ENCODE results near the gene TOM1L2. TPM values are rescaled to one million over a fixed set of nuclear protein-coding genes. Genes with fewer than 3 reads are reported as not detected.

TOM1L2 gene
- total RNA-seq, 1 experiment from 2014 or later: 35.5 TPM

DNA sequence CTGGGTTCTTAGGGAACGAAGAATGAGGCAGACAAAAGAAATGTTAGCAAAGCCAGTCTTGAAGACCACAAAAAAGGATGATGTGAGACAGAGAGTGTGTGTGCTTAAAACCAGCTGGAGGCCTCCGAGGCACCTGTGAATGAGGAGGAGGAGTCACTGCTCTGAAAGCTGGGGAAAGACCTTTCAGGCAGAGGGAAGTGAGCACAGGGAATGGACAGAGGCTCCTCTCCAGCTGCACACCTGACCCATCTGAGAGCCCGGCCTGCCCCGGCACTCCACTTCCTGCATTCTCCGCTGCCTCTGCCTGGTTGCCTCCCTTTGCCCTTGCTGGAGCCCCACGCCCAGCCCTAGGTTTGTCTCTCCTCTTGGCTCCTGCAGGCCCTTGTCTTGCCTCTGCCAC, 80.2 kb downstream of the TOM1L2 start:
- CTCF ChIA-PET: interaction anchor here (1.0 to 5.5 kb wide), 4 partner anchors 27 to 142 kb away, joined by 3 to 92 read pairs (median 11); no protein-coding TSS in a partner anchor
- peaks cover 5% of the 10 kb centered on the region for H3K4me1 Mint-ChIP-seq (ENCODE audit: low read depth, unreplicated experiment)
- H3K36me3 ChIP-seq (ENCODE audit: control insufficient read depth, insufficient read depth, low read length): peaks cover 1% of the 10 kb centered on the region; the same call in 1 of the 2 replicates
- H3K4me3 Mint-ChIP-seq (ENCODE audit: unreplicated experiment): no peak overlapping the region
- peaks cover 13% of the 10 kb centered on the region for H3K36me3 Mint-ChIP-seq (ENCODE audit: insufficient read depth, unreplicated experiment)
- peaks cover 9% of the 10 kb centered on the region; the same call in 1 of the 2 replicates for H3K4me1 ChIP-seq
- intact Hi-C loops (cut with micrococcal nuclease; ENCODE audit: unreplicated experiment): no loop called here
- no peaks in the 10 kb centered on the region for H3K9me3 ChIP-seq
- no peaks in the 10 kb centered on the region for H3K27me3 Mint-ChIP-seq (ENCODE audit: insufficient read depth, unreplicated experiment)
- no peaks in the 10 kb centered on the region for H3K27me3 ChIP-seq (replicated peaks; ENCODE audit: control insufficient read depth, insufficient read depth, low read length)
- POLR2A ChIA-PET: no interaction called here
- H3K27ac Mint-ChIP-seq (ENCODE audit: unreplicated experiment): peak overlapping the region; percentile 9
- no peak for DNase-seq
- H3K9me3 Mint-ChIP-seq (ENCODE audit: unreplicated experiment): no peaks in the 10 kb centered on the region
- BruUV-seq (replicated peaks): no TSS peak
- H3K4me3 ChIP-seq (ENCODE audit: low read depth, low read length): no peak overlapping the region
- no peak for TF ChIP-seq CTCF (IDR thresholded peaks at IDR 0.05; ENCODE audit: insufficient read depth in 1 of 2, low read depth in 1 of 2, low read length in 1 of 2, severe bottlenecking in 1 of 2, unreplicated experiment in 1 of 2)

- peak; percentile 78 to 81 for DNase-seq
- H3K36me3 ChIP-seq (ENCODE audit: control insufficient read depth, insufficient read depth, low read length): peaks cover 1% of the 10 kb centered on the region; the same call in 1 of the 2 replicates
- POLR2A ChIA-PET: interaction anchor here (1.2 kb wide), 1 partner anchor 28 kb away, joined by 9 read pairs; no protein-coding TSS in a partner anchor
These were observed 81.1 kb downstream of the TOM1L2 start for GRCh38 chr17:17890773-17891759.

More at GRCh38 chr17:17890773-17891759, 81.1 kb downstream of the TOM1L2 start:
- no peak overlapping the region for H3K27ac Mint-ChIP-seq (ENCODE audit: unreplicated experiment)
- peaks cover 5% of the 10 kb centered on the region for H3K4me1 Mint-ChIP-seq (ENCODE audit: low read depth, unreplicated experiment)
- no peaks in the 10 kb centered on the region; the same call in 1 of the 2 replicates for H3K4me1 ChIP-seq
- no peak overlapping the region for H3K4me3 ChIP-seq (ENCODE audit: low read depth, low read length)
- H3K36me3 Mint-ChIP-seq (ENCODE audit: insufficient read depth, unreplicated experiment): peaks cover 13% of the 10 kb centered on the region
- BruUV-seq (replicated peaks): no TSS peak
- CTCF ChIA-PET: interaction anchor here (0.9 to 5.5 kb wide), 9 partner anchors 23 to 145 kb away, joined by 3 to 92 read pairs (median 6); partner anchors contain the start of genes DRC3 and TOM1L2
- H3K9me3 Mint-ChIP-seq (ENCODE audit: unreplicated experiment): no peaks in the 10 kb centered on the region
- TF ChIP-seq CTCF (IDR thresholded peaks at IDR 0.05; ENCODE audit: insufficient read depth in 1 of 2, low read depth in 1 of 2, low read length in 1 of 2, severe bottlenecking in 1 of 2, unreplicated experiment in 1 of 2): peak; percentile 89 to 97
- H3K27me3 Mint-ChIP-seq (ENCODE audit: insufficient read depth, unreplicated experiment): no peaks in the 10 kb centered on the region
- intact Hi-C loops (cut with micrococcal nuclease; ENCODE audit: unreplicated experiment): loop anchor here (1.0 kb wide), 2 partner anchors 28 to 142 kb away; no protein-coding TSS in a partner anchor
- H3K27me3 ChIP-seq (replicated peaks; ENCODE audit: control insufficient read depth, insufficient read depth, low read length): no peaks in the 10 kb centered on the region
- no peak overlapping the region for H3K4me3 Mint-ChIP-seq (ENCODE audit: unreplicated experiment)
- no peaks in the 10 kb centered on the region for H3K9me3 ChIP-seq
